IPS-11a (cell line): ENCODE measurements around the gene HHAT.
A peak's percentile ranks its signal among the peaks of the same experiment; 100 is the strongest.

Source experiments
- H3K4me3 ChIP-seq: one replicate; pipeline ENCODE4 v1.5.1; 2013; ENCODE audit warnings: low read depth, low read length, control low read depth

The HHAT gene

DNA sequence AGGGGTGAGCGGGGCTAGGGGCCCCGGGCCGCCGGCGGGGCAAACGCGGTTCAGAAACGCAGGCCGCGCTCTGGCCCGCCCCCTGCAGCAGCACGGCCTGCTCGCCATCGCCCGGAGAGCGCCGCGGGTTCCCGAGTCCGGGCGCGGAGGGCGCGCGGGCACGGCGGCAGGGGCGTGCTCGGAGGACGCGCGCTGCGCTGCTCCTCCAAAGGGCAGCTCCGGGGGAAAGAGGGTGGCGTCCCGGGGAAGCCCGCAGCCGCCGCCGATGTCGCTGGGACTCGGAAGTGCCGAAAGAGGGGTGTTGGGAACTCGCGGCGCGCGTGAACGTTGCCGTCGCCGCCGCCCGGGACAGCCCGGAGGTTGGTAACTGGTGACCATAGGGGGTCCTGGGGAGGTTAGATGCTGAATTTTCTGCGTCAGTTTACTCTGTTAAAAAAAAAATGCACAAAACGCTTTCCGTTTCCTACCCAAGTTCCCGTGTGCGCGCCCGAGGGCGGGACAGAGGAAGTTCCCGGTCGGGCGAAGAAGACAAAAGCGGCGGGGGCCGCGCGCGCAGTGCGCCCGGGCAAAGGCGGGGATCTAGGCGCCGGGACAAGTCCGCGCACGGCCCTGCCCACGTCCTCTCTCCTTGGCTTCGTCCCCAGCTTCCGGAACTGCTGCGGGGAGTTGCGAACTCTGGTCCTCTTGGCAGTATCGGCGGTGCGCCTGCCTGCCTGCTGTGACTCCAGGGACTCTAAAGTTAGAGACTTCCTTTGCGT lies at the start of gene HHAT:
HHAT (plus strand) TSS at position 157 of the 758 bp plus-strand sequence. CDS start 20,074 bp downstream, outside the sequence.
- H3K4me3 ChIP-seq: peak within 1 kb of the TSS; percentile 69

DNA sequence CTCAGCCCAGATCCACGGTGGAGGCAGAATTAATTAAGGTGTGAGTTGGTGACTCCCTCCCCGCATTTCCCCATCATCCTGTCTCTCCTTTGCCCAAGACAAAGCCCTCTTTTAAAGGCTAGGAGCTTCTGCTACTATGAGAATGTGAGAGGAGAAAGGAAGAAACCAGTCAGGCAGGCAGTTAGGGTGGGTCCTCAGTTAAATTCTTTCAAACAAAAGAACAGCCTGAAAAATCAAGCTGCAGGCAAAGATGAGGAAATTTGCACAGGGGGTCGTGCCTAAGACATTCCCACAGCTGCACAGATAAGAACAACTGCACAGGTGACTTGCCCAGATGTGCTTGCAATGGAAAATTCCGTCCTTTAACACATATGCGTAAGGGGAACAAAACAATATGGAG lies 48.5 kb upstream of the HHAT start:
- H3K4me3 ChIP-seq: no peak overlapping the region

DNA sequence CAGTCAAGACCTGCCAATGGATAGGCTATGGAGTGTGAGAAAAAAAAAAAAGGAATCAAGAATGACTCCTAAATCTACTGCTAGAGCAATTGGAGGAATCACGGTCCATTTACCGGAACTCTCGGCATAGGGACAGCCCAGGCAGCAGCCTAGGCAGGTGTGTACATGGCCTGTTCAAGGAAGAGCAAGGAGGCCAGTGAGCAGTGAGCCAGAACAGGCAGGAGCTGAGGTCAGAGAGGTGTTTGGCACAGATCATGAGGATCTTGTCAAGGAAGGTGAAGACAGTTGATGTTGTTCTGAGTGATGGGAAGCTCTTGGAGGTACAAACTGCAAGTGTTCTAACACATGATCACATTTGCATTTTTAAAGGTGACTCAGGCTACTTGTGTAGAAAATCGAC lies 40.6 kb upstream of the HHAT start:
- no peak overlapping the region for H3K4me3 ChIP-seq

DNA sequence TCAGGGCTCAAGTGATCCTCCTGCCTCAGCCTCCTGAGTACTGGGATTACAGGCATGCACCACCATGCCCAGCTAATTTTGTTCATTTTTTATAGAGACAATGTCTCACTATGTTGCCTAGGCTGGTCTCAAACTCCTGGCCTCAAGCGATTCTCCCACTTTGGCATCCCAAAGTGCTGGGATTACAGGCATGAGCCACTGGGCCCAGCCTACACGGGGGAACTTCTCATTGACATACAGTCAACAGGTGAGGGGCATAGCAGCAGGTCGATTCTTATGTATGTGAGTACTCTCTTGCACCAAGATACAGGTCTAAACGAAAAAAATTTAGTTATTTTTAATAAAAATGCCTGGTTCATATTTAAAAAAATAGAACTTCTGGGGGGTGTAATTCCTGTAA lies 39.5 kb upstream of the HHAT start:
- no peak overlapping the region for H3K4me3 ChIP-seq

DNA sequence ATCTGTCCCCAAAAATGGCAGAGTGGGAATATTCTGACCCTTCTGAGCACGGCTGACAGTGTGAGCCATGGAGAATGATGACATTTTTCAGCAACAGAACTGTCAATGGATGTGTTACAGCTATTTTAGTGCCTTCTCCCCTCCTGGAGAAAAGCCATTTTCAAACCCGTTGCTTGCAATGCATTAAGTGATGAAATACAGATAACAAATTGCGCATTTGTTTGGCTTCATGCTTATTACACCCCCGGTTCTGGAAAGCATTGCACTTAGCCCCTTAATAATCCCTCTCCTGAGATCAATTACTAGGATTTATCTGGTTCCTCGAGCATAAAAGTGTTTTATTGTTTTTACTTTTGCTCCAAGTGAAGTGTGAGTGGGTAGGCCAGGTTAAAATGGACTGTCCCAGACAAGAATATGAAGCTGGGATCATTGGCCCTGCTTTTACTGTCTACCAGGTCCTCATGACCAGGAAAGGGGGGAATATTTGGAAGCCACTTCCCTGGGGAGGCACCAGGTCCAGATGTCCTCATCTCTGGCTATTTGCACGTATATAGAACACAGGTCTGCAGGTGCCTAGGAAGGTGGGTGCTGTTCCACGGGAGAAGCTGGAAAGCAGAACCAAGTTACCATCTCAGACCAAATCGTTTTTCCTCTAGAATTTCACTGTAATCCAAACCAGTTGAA lies 37.5 kb upstream of the HHAT start:
- H3K4me3 ChIP-seq: no peak overlapping the region

DNA sequence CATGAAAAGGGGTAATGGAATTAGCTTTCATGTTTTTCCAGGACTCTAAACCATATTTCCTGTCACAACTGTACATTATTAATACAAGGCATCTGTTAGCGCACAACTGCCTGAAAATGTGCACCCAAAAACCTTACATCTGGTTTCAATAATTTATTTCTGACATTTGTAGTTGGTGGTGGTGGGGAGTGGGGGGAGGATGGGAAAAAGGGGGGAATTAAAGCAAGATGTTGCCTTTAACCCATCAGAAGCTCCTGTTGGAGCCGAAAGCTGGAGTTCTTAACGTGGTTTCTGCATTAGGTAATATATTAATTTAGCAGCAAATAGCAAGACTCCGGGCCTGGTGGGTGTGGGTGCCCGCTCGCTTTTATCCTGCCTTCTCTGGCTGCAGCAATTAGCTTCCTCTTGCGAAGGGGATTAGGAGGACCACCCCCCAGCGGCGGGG lies 36.9 kb upstream of the HHAT start:
- H3K4me3 ChIP-seq: no peak overlapping the region

DNA sequence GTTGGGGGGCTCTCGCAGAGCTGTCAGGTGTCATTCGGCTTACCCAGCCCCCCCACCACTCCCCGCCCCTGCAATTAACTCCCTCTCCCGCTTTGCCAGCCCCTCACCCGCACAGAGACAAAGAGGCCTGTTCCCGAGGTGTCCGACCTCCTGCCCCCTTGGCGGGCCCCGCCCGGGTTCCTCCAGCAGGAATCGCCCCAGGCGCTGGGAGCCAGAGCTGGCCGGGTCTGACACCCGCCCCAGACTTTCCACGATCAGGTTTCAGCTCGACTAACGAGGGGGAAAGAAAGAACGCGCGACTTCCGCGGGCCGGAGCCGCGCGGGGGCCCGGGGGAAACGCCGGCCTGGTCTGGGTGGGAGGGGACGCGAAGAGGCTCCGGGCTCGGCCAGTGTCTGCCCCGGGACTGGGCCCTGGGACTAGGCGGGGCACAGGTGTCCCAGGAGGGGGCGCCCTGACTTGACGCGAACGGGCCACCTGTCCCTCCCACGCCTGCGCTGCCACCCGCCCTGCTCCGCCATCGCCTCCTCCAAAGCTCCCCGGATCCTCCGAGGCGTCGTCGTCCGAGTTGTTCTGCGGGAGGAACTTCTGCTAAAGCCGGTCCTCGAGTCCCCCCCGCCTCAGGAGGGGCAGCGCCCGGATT lies 36.4 kb upstream of the HHAT start:
- peak overlapping the region; percentile 25 for H3K4me3 ChIP-seq

DNA sequence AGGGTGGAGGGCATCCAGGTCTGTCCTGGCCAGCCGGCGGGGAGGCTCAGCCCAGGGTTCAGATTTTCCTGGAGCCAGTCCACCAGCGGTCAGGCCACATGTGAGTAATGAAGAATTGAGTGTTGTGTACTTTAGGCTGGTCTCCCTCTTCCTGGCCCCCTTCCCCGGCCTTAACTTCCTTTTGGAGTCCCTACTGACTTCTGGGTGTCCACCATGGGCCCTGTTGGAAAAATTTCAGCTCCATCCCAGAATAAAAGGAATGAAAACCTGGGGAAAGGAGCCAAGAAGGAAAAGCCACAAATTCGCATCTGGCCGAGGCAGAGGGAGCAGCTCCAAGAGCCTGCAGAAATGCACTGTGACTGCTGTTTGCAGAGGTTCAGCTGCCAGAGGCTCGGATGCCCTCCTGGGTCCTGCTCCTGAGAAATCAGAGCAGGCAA lies 35.5 kb upstream of the HHAT start:
- no peak overlapping the region for H3K4me3 ChIP-seq

DNA sequence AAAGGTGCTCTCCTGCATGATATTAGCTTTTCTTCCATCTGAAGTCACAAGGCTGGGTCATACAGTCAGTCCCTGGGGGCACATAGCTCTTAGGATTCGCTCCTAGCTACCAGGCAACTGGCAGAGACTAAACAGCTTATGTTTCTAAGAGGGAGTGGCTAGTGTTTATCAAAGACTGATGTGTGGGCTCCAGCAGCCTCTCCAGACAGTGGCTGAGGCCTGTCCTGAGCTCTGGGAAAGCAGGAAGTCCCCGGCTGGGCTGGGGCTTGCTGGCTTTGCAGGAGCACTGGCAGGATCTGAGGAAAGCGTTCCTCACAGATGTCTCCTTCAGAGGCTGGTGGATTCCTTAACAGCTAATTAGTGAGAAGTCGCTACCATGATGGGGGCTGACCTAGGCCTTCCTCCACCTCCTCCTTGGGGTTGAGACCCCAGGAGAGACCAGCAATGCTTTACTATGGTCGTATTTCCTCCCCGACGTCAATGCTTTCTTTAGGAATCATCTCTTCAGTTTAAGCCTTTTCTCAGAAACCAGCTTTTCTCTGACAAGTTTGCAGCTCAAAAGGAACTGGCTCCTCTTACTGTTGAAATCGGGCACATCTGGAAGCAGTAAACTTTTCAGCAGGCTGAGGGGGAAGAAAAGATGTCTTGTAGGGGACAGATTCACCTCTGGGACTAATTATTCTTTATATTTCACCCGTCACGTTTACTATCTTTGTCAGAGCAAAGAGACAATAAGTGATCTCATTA lies 33.5 kb upstream of the HHAT start:
- H3K4me3 ChIP-seq: no peak overlapping the region

DNA sequence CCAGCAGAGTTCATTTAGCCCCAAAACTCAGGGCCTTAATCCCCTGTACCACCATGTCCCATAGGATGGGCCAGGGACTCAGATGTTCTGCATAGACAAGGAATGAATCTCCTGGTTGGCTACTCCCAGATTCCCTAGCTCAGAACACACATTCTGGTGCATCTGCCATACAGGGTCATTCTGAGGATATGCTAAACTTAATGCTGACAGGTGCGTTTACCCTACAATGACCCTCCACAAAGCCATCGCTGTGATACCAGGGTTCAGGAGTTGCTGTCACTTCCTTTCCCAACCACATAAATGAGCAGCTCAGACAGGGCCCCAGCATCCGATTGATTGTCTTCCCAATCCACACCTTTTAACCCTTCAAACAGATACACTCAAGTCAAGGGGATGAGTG lies 32.0 kb upstream of the HHAT start:
- H3K4me3 ChIP-seq: no peak overlapping the region

DNA sequence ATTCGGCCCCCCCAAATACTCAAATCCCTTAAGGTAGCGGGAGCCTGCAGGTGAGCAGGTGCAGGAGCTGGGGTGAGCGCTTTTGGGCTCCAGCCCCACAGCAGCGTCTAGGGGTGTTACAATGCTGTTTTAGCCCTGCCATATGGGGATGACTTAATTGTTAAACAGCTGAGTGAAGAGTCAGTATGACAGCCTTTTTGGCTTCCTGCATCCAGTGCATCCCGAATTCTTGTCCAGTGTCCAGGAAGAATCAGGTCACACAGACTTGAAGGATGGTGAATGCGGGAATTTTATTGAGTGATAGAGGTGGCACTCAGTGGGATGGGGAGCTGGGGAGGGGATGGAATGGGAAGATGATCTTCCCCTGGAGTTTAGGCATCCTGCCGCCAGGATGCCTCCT lies 30.4 kb upstream of the HHAT start:
- no peak overlapping the region for H3K4me3 ChIP-seq

DNA sequence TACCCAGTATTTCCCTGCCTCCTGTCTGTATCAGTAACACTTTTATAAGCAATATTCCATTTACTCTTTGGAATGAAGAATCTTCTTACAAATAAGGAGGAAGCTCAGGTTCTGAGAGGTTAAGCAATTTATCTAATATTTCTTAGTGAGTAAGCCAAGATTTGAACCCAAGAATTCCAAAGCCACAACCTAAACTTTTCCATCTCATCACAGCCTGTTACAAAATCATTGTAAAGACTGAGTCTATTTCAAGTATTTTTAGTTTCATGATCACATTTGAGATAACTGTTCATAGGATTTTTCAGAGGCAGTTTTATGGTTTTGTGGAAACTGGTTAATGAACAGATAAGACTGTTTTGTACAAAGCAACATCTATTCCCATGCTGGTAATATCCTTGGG lies 29.8 kb upstream of the HHAT start:
- H3K4me3 ChIP-seq: no peak overlapping the region

DNA sequence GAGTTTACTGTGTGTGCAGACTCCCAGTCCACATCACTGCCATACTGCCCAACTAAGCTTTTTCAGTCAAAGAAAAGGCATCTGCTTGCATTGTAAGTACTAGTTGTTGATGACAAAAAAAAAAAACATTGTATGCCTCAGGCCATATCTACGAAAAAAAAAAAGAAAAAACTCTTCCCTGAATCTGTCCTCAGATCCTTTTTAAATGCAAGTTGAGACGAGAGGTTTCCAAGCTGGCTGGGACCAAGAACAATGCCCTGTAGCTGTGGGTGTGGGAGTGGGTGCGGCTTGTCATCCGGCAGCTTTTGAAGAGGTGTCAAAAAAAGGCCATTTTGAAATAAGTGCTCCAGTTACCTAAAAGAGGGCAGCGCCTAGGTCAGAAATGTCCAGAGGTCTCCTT lies 29.2 kb upstream of the HHAT start:
- no peak overlapping the region for H3K4me3 ChIP-seq

DNA sequence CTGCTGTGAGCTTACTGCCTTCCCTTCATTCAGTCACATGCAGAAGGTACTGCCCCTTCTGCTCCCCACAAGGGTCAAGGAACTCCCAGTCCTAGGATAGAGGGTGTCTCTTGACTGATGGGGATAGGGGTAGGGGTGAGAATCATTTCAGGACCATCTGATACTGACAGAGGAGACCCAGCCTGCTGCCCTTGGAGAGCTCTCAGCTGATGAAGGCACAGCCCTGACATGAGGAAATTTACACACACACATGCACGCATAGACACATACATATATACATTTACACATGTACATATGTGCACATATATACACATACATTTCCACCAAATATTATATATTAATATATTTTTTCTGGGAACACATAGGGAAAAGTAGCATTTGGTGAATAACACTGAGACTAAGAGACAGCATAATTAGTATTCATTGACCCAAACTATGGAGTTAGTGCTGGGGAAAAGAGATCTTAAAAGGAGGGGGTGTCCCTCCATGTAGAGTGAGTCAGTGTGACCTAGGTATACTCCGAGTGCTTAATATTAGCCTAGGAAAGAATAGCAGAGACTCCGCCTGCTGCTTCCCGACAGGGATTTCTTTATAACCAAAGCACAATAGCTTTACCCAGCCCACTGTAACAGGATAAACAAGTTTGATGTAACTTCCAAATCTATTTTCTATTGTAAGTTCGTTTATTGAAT lies 27.6 kb upstream of the HHAT start:
- H3K4me3 ChIP-seq: no peak overlapping the region

DNA sequence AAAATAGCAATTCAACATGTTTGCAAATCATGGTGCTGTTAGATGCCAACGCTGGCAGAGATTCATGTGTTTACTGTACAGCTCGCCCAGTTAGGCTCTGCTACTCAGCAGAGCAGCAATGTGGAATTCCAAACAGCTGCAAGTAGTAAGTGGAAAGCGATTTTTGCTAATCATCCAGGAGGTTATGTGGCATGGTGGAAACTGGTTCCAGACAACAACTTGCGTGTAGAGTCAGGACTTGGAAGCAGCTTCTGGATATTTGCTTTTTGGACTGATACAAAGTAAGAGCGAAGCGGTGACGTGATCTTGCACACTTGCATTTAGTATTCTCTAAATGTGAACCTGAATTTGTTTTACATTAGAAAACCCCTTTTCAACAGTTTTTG lies 27.1 kb upstream of the HHAT start:
- H3K4me3 ChIP-seq: no peak overlapping the region

DNA sequence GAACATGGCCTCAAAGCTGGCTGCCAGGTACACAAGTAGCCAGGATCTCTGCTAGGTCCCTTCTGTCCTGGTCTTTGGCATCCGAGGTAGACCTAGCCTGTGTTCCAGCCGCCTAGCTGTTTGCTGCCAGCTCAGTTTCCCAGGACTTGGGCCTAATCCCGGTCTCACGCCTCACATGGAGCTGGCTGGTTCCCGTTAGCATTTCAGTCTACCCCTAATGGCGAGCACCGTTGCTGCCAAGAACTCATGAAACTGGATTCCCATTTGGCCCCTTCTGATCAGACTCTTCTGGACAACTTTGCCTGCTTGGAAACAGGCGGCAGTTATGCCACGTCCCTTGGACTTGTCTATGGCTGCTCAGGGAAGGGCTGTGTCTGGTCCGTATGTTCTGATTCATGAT lies 26.2 kb upstream of the HHAT start:
- no peak overlapping the region for H3K4me3 ChIP-seq

DNA sequence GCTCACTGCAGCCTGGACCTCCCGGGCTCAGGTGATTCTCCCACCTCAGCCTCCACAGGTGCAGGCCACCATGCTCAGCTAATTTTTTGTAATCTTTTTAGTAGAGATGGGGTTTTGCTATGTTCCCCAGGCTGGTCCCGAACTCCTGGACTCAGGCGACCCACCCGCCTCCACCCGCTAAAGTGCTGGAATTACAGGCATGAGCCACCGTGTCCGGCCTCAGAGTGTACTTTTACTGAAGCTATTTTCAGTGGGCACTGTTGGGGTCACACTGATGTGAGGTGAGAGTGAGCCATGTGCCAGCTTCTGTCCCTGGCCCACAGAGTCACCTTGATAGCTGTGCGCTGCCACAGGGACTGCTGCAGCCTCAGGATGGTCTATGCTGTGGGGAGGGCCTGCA lies 25.3 kb upstream of the HHAT start:
- H3K4me3 ChIP-seq: no peak overlapping the region

DNA sequence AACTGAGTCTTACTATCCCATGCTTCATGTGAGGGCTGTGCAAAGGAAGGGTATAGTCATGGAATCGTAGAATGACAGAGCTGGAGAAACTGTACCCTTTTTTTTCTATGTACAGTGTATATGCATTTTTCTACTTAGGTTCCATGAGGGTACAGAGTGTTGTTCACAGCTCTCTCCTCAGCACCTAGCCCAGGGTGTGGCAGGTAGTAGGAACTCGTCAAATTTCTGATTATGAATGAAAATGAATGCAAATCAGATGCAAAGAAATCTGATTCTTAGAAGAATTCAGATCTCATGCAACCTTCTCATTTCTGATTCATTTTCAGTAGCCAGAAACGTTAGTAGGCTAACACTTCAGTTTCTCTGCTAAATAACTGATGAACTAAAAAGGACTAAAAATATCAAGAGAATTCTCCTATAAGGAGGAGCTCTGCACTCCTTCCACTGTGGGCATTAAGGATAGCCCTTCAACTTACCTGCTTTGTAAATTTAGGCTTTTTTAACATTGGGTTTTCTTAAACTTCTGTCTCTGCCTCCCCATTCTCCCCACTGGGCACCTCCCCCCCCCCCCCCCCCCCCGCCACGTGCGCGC lies 18.0 kb upstream of the HHAT start:
- H3K4me3 ChIP-seq: no peak overlapping the region

DNA sequence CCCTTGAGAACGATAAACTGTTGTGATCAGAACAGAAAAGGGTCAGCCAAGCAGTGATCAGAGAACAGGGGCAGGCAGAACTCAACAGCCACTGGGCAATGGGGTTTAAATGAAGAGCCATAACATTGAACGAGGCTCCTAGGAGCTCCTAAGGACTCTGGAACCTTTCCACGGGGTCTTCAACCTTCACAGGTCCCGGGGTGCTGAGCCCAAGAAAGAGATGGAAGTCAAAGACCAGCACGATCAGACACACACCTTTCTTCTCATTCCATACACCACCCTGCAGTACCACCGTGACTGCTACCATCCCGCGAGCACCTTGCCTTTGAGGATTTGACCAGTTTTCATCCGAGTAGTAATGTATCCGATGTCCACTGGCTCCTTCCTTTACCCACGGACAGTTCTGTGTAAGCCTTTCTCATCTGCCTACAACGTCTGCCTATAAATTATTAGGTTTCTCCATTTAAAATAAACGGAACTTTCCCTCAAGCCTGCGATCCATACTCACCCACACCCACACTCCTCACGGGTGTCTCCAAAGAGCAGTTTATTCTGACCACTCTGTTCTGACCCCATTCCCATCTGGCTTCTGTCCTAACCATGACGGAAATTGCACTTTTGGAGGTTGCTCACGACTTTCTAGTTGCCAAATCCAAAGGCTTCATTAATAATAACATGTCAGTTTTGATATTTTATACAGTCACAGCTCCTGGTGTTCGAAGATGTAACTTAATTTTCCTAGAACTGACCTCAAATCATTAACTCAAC lies 16.8 kb upstream of the HHAT start:
- H3K4me3 ChIP-seq: no peak overlapping the region
